SK-N-SH (cell line): ENCODE results near the gene EXOC4. TPM values are rescaled to one million over a fixed set of nuclear protein-coding genes. Genes with fewer than 3 reads are reported as not detected.

Experiments used
- CTCF ChIA-PET: fragments of 300-600, 350-600 bp; formaldehyde crosslinking; extraction: SDS; loops from one replicate; lab custom pipeline; 2021; lab: Yijun Ruan, JAX
- POLR2A ChIA-PET: fragments of 350-600 bp; sonication (Branson Sonifier 250); formaldehyde crosslinking; extraction: SDS; loops from one replicate; lab custom pipeline; 2020; ENCODE audit warnings: antibody characterized with exemption, inconsistent platforms; lab: Yijun Ruan, JAX
- DNase-seq: peaks from one replicate; pipeline ENCODE4 v3.0.0; 2012
- H2AFZ ChIP-seq: fragments of 200-600 bp; sonication (generic); 2 replicates; pipeline ENCODE4 v1.8.1; 2016; ENCODE audit warnings: antibody characterized with exemption, mild to moderate bottlenecking, low read depth
- H3F3A ChIP-seq: fragments of 200-600 bp; sonication (generic); replicated peaks from 2 replicates; pipeline ENCODE3; 2016; ENCODE audit warnings: antibody characterized with exemption, mild to moderate bottlenecking; ENCODE audit not compliant: insufficient read depth
- H3K27ac ChIP-seq, 2 experiments: fragments of 200-500 bp in 1 of 2; fragments of 200-600 bp in 1 of 2; sonication (Bioruptor generic) in 1 of 2; sonication (generic), shearing (Covaris generic) in 1 of 2; 2 replicates each; pipeline versions ENCODE4 v1.5.1 to v1.6.1; 2014 to 2016; ENCODE audit warnings: low read depth in 2 of 2, inconsistent platforms in 1 of 2, low read length in 1 of 2, mild to moderate bottlenecking in 1 of 2, mixed read lengths in 1 of 2
- H3K27me3 ChIP-seq: fragments of 200-600 bp; sonication (generic), shearing (Covaris generic); 2 replicates; pipeline ENCODE4 v1.6.1; 2016; ENCODE audit warnings: mixed run types; ENCODE audit not compliant: insufficient read depth
- H3K36me3 ChIP-seq, 2 experiments: fragments of 200-500 bp in 1 of 2; fragments of 200-600 bp in 1 of 2; sonication (Bioruptor generic) in 1 of 2; sonication (generic) in 1 of 2; replicated peaks in 1 of 2; 2 replicates each; pipeline versions ENCODE3 to v1.5.1; 2014 to 2016; ENCODE audit warnings: low read length in 1 of 2, mild to moderate bottlenecking in 1 of 2; ENCODE audit not compliant: insufficient read depth in 2 of 2, control insufficient read depth in 1 of 2
- H3K4me1 ChIP-seq, 2 experiments: fragments of 200-500 bp in 1 of 2; fragments of 200-600 bp in 1 of 2; sonication (Bioruptor generic) in 1 of 2; sonication (generic), shearing (Covaris generic) in 1 of 2; 2 replicates each; pipeline versions ENCODE4 v1.5.1 to v1.6.1; 2014 to 2016; ENCODE audit warnings: low read depth in 1 of 2, low read length in 1 of 2, mixed run types in 1 of 2; ENCODE audit not compliant: insufficient read depth in 2 of 2, control insufficient read depth in 1 of 2
- H3K4me2 ChIP-seq: fragments of 200-600 bp; sonication (generic), shearing (Covaris generic); 2 replicates; pipeline ENCODE4 v1.6.1; 2017; ENCODE audit warnings: mixed run types
- H3K4me3 ChIP-seq, 2 experiments: fragments of 200-500 bp in 1 of 2; fragments of 200-600 bp in 1 of 2; sonication (Bioruptor generic) in 1 of 2; sonication (generic), shearing (Covaris generic) in 1 of 2; 2 replicates each; pipeline versions ENCODE4 v1.5.1 to v1.8.1; 2014 to 2016; ENCODE audit warnings: low read depth in 2 of 2, inconsistent platforms in 1 of 2, low read length in 1 of 2, mild to moderate bottlenecking in 1 of 2, mixed read lengths in 1 of 2, moderate library complexity in 1 of 2
- H3K79me2 ChIP-seq: fragments of 200-600 bp; sonication (generic); 2 replicates; pipeline ENCODE4 v1.8.1; 2017; ENCODE audit warnings: mild to moderate bottlenecking; ENCODE audit not compliant: insufficient read depth
- H3K9ac ChIP-seq: fragments of 200-600 bp; sonication (generic); 2 replicates; pipeline ENCODE4 v1.6.1; 2017; ENCODE audit warnings: mixed run types
- H3K9me2 ChIP-seq: fragments of 200-600 bp; sonication (generic); 2 replicates; pipeline ENCODE4 v1.6.1; 2017; ENCODE audit warnings: mixed run types
- H3K9me3 ChIP-seq: fragments of 200-600 bp; sonication (generic); 2 replicates; pipeline ENCODE4 v1.6.1; 2017; ENCODE audit warnings: mixed run types, mild to moderate bottlenecking, moderate library complexity
- H4K20me1 ChIP-seq: fragments of 200-600 bp; sonication (generic); 2 replicates; pipeline ENCODE4 v1.6.1; 2017; ENCODE audit warnings: mild to moderate bottlenecking, mixed run types; ENCODE audit not compliant: insufficient read depth
- CTCF ChIP-seq: fragments of 200-600 bp; sonication (generic); IDR thresholded peaks from 2 replicates; pipeline ENCODE4 v1.6.1; 2017; ENCODE audit warnings: antibody characterized with exemption, mild to moderate bottlenecking, moderate library complexity
- ELF1 ChIP-seq: IDR thresholded peaks from 2 replicates; pipeline ENCODE4 v1.4.0; 2012
- EZH2phosphoT487 ChIP-seq: fragments of 200-600 bp; sonication (generic); IDR thresholded peaks from 2 replicates; pipeline ENCODE4 v1.6.1; 2017; ENCODE audit warnings: low read depth, mixed run types, mild to moderate bottlenecking, antibody characterized with exemption, moderate library complexity, borderline replicate concordance
- FOXJ3 ChIP-seq: sonication (generic); formaldehyde crosslinking; IDR thresholded peaks from 2 replicates; pipeline ENCODE4 v1.5.1; 2020; ENCODE audit warnings: mild to moderate bottlenecking, missing genetic modification reagents
- FOXM1 ChIP-seq: IDR thresholded peaks from 2 replicates; pipeline ENCODE4 v1.4.0; 2012; ENCODE audit warnings: low read depth, mild to moderate bottlenecking
- JUND ChIP-seq: IDR thresholded peaks from 2 replicates; pipeline ENCODE4 v1.4.0; 2012
- MEF2A ChIP-seq: IDR thresholded peaks from 2 replicates; pipeline ENCODE4 v1.4.0; 2012; ENCODE audit warnings: low read depth, borderline replicate concordance
- MXI1 ChIP-seq: IDR thresholded peaks from 2 replicates; pipeline ENCODE4 v1.6.1; 2012; ENCODE audit warnings: mild to moderate bottlenecking, low read depth, low read length, improper control_type of control experiment
- NFIC ChIP-seq: IDR thresholded peaks from 2 replicates; pipeline ENCODE4 v1.4.0; 2012; ENCODE audit warnings: borderline replicate concordance
- POLR2AphosphoS5 ChIP-seq: IDR thresholded peaks from 2 replicates; pipeline ENCODE4 v1.6.1; 2012; ENCODE audit warnings: low read depth, low read length
- RCOR1 ChIP-seq: fragments of 150-350 bp; IDR thresholded peaks from 2 replicates; pipeline ENCODE4 v1.6.1; 2017; ENCODE audit warnings: antibody characterized with exemption, low read length
- SMC3 ChIP-seq: IDR thresholded peaks from 2 replicates; pipeline ENCODE4 v1.6.1; 2012; ENCODE audit warnings: low read depth, low read length, improper control_type of control experiment
- YY1 ChIP-seq: IDR thresholded peaks from 2 replicates; pipeline ENCODE4 v1.4.0; 2012; ENCODE audit warnings: low read depth, mild to moderate bottlenecking
- WGBS: methylation state at CpG from one replicate; pipeline ENCODE4 v1.1.6; 2017; ENCODE audit warnings: low lambda C conversion rate; 5-methylcytosine and 5-hydroxymethylcytosine counted together
- polyA plus RNA-seq, 3 experiments: library from polyadenylated mRNA; depleted of rRNA; stranded (reverse); fragments of >200 nt; gene quantifications; 2 replicates each; pipeline ENCODE4 v1.2.3, GENCODE V29; 2012
- TF ChIP-seq, protein P1 (sequence below): IDR thresholded peaks from 2 replicates; pipeline ENCODE4; 2012
- TF ChIP-seq, protein P2 (sequence below): IDR thresholded peaks from 2 replicates; pipeline ENCODE4 v1.4.0; 2012; ENCODE audit warnings: low read depth, borderline replicate concordance
- TF ChIP-seq, protein P3 (sequence below): IDR thresholded peaks from 2 replicates; pipeline ENCODE4 v1.6.1; 2012; ENCODE audit warnings: mild to moderate bottlenecking, low read depth, low read length, moderate library complexity

EXOC4 gene
- polyA plus RNA-seq, 1 of the 3 experiments (the other 2 are of a cell fraction): 37.3 TPM

DNA sequence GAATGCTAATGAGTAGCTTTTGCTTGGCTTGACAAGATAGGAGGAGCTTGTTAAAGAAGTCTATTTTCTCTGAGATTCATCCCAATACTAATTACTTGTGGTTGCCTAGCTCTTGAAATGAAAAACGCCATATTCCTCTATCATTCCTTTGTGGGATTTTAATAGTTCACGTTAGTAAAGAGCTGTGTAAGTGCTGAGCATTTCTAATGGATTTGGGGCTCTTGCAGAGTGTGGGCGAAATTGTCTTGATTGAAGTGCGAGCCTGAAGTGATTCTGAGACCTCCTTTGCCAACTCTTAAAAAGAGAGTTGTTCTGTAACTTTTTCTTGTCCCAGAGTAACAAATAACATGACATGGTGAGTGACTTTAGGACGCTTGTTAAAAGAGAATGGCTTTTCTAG is 45.2 kb downstream of the EXOC4 start:
- Histone ChIP-seq H3K9me3 (no peaks in the 10 kb centered on the region), H3K36me3 (peaks cover 0 to 6% of the 10 kb centered on the region in 2 experiments), H2AFZ (no peak overlapping the region), H3K4me2 (no peak overlapping the region), H3K27me3 (no peaks in the 10 kb centered on the region), H3K27ac (no peak overlapping the region; a peak in 1 of 4 replicates), H3K79me2 (peaks cover 12% of the 10 kb centered on the region), H3K4me1 (peaks cover 4 to 75% of the 10 kb centered on the region in 2 experiments; a peak in 3 of 4 replicates), H4K20me1 (no peaks in the 10 kb centered on the region), H3F3A (peaks cover 6% of the 10 kb centered on the region), H3K4me3 (no peak overlapping the region), H3K9ac (no peak overlapping the region), H3K9me2 (no peaks in the 10 kb centered on the region; the same call in 1 of the 2 replicates)
- POLR2A ChIA-PET: no interaction called here
- TF ChIP-seq POLR2AphosphoS5: no peak
- no peak for TF ChIP-seq FOXM1
- TF ChIP-seq, protein P1, sequence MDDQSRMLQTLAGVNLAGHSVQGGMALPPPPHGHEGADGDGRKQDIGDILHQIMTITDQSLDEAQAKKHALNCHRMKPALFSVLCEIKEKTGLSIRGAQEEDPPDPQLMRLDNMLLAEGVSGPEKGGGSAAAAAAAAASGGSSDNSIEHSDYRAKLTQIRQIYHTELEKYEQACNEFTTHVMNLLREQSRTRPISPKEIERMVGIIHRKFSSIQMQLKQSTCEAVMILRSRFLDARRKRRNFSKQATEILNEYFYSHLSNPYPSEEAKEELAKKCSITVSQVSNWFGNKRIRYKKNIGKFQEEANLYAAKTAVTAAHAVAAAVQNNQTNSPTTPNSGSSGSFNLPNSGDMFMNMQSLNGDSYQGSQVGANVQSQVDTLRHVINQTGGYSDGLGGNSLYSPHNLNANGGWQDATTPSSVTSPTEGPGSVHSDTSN: no peak
- TF ChIP-seq EZH2phosphoT487: no peak
- TF ChIP-seq MEF2A: no peak
- TF ChIP-seq, protein P2, sequence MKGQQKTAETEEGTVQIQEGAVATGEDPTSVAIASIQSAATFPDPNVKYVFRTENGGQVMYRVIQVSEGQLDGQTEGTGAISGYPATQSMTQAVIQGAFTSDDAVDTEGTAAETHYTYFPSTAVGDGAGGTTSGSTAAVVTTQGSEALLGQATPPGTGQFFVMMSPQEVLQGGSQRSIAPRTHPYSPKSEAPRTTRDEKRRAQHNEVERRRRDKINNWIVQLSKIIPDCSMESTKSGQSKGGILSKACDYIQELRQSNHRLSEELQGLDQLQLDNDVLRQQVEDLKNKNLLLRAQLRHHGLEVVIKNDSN: no peak
- no peak for TF ChIP-seq NFIC
- TF ChIP-seq JUND: no peak
- no peak for TF ChIP-seq YY1
- no peak for TF ChIP-seq RCOR1
- no peak for TF ChIP-seq MXI1
- TF ChIP-seq CTCF: no peak
- TF ChIP-seq SMC3: no peak
- TF ChIP-seq ELF1: no peak
- TF ChIP-seq FOXJ3 (CRISPR knock-in tag): no peak
- TF ChIP-seq, protein P3, sequence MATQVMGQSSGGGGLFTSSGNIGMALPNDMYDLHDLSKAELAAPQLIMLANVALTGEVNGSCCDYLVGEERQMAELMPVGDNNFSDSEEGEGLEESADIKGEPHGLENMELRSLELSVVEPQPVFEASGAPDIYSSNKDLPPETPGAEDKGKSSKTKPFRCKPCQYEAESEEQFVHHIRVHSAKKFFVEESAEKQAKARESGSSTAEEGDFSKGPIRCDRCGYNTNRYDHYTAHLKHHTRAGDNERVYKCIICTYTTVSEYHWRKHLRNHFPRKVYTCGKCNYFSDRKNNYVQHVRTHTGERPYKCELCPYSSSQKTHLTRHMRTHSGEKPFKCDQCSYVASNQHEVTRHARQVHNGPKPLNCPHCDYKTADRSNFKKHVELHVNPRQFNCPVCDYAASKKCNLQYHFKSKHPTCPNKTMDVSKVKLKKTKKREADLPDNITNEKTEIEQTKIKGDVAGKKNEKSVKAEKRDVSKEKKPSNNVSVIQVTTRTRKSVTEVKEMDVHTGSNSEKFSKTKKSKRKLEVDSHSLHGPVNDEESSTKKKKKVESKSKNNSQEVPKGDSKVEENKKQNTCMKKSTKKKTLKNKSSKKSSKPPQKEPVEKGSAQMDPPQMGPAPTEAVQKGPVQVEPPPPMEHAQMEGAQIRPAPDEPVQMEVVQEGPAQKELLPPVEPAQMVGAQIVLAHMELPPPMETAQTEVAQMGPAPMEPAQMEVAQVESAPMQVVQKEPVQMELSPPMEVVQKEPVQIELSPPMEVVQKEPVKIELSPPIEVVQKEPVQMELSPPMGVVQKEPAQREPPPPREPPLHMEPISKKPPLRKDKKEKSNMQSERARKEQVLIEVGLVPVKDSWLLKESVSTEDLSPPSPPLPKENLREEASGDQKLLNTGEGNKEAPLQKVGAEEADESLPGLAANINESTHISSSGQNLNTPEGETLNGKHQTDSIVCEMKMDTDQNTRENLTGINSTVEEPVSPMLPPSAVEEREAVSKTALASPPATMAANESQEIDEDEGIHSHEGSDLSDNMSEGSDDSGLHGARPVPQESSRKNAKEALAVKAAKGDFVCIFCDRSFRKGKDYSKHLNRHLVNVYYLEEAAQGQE: no peak
- no peak for DNase-seq
- CTCF ChIA-PET: interaction anchor here (1.2 to 2.0 kb wide), 3 partner anchors 16 to 46 kb away, joined by 3 to 4 read pairs (median 3); no protein-coding TSS in a partner anchor
- WGBS: 95% methylated on average over 5 of the region's 5 CpGs
